ENCODE results near the gene RAB21.

RAB21 gene

GRCh38 chr12:71791473-71792150 lies 36.9 kb downstream of the RAB21 start:
- Histone ChIP-seq H3K9me3 (ENCODE audit: insufficient read depth, low read length) (no peaks in the 10 kb centered on the region), H3K79me2 (ENCODE audit: low read length) (peaks cover 4% of the 10 kb centered on the region; the same call in 1 of the 2 replicates), H3K9ac (ENCODE audit: low read length) (no peak overlapping the region), H3K4me1 (ENCODE audit: low read length) (no peaks in the 10 kb centered on the region), H3K4me3 (ENCODE audit: low read length) (no peak overlapping the region), H3K27ac (ENCODE audit: low read length) (no peak overlapping the region), H4K20me1 (ENCODE audit: insufficient read depth, low read length) (peaks cover 13% of the 10 kb centered on the region; the same call in 1 of the 2 replicates), H3K27me3 (ENCODE audit: low read depth, low read length) (no peaks in the 10 kb centered on the region), H3K4me2 (ENCODE audit: low read length) (no peak overlapping the region), H3K36me3 (replicated peaks; ENCODE audit: low read depth, low read length) (peaks cover 48% of the 10 kb centered on the region), H2AFZ (ENCODE audit: low read depth, low read length) (no peak overlapping the region)
- TF ChIP-seq EZH2phosphoT487 (IDR thresholded peaks at IDR 0.05; ENCODE audit: low read depth): no peak
- TF ChIP-seq, protein P1, sequence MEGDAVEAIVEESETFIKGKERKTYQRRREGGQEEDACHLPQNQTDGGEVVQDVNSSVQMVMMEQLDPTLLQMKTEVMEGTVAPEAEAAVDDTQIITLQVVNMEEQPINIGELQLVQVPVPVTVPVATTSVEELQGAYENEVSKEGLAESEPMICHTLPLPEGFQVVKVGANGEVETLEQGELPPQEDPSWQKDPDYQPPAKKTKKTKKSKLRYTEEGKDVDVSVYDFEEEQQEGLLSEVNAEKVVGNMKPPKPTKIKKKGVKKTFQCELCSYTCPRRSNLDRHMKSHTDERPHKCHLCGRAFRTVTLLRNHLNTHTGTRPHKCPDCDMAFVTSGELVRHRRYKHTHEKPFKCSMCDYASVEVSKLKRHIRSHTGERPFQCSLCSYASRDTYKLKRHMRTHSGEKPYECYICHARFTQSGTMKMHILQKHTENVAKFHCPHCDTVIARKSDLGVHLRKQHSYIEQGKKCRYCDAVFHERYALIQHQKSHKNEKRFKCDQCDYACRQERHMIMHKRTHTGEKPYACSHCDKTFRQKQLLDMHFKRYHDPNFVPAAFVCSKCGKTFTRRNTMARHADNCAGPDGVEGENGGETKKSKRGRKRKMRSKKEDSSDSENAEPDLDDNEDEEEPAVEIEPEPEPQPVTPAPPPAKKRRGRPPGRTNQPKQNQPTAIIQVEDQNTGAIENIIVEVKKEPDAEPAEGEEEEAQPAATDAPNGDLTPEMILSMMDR (IDR thresholded peaks at IDR 0.05; ENCODE audit: low read depth, low read length): no peak

DNA sequence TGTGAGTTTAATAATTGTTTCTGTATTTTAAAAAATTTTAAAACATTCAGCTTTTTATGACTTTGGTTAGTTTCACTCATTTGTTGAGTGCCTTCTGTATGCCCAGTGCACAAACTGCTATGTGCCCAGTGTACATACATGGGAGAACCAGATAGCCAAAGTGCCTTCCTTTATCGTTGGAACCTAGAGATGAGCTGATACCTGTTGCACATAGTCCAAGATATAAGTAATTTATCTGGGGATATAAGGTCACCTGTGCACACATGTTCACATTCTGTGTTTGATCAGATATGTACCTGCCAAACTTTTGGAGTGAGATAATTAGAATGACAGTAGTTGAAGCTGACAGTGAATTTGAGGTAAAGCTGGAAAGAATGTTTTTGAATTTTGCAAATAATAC lies 37.9 kb downstream of the RAB21 start:
- H3K27me3 ChIP-seq (ENCODE audit: low read depth, low read length): no peaks in the 10 kb centered on the region
- no peak overlapping the region for H3K27ac ChIP-seq (ENCODE audit: low read length)
- no peak overlapping the region for H2AFZ ChIP-seq (ENCODE audit: low read depth, low read length)
- peaks cover 39% of the 10 kb centered on the region for H3K36me3 ChIP-seq (replicated peaks; ENCODE audit: low read depth, low read length)
- no peaks in the 10 kb centered on the region for H3K9me3 ChIP-seq (ENCODE audit: insufficient read depth, low read length)
- no peak overlapping the region for H3K4me2 ChIP-seq (ENCODE audit: low read length)
- H3K9ac ChIP-seq (ENCODE audit: low read length): no peak overlapping the region
- peaks cover 9% of the 10 kb centered on the region; the same call in 1 of the 2 replicates for H4K20me1 ChIP-seq (ENCODE audit: insufficient read depth, low read length)
- no peak for TF ChIP-seq EZH2phosphoT487 (IDR thresholded peaks at IDR 0.05; ENCODE audit: low read depth)
- TF ChIP-seq, protein P1 (IDR thresholded peaks at IDR 0.05; ENCODE audit: low read depth, low read length): no peak
- H3K79me2 ChIP-seq (ENCODE audit: low read length): peaks cover 1% of the 10 kb centered on the region; the same call in 1 of the 2 replicates
- no peak overlapping the region for H3K4me3 ChIP-seq (ENCODE audit: low read length)
- H3K4me1 ChIP-seq (ENCODE audit: low read length): no peaks in the 10 kb centered on the region

GRCh38 chr12:71795901-71796300 lies 41.2 kb downstream of the RAB21 start:
- no peak overlapping the region for H3K27ac ChIP-seq (ENCODE audit: low read length)
- no peaks in the 10 kb centered on the region for H3K9me3 ChIP-seq (ENCODE audit: insufficient read depth, low read length)
- no peaks in the 10 kb centered on the region for H3K4me1 ChIP-seq (ENCODE audit: low read length)
- no peaks in the 10 kb centered on the region for H4K20me1 ChIP-seq (ENCODE audit: insufficient read depth, low read length)
- H3K4me3 ChIP-seq (ENCODE audit: low read length): no peak overlapping the region
- TF ChIP-seq, protein P1 (IDR thresholded peaks at IDR 0.05; ENCODE audit: low read depth, low read length): no peak
- no peak for TF ChIP-seq EZH2phosphoT487 (IDR thresholded peaks at IDR 0.05; ENCODE audit: low read depth)
- no peak overlapping the region for H2AFZ ChIP-seq (ENCODE audit: low read depth, low read length)
- H3K36me3 ChIP-seq (replicated peaks; ENCODE audit: low read depth, low read length): peaks cover 22% of the 10 kb centered on the region
- H3K9ac ChIP-seq (ENCODE audit: low read length): no peak overlapping the region
- H3K4me2 ChIP-seq (ENCODE audit: low read length): no peak overlapping the region
- no peaks in the 10 kb centered on the region for H3K27me3 ChIP-seq (ENCODE audit: low read depth, low read length)
- no peaks in the 10 kb centered on the region for H3K79me2 ChIP-seq (ENCODE audit: low read length)

GRCh38 chr12:71797531-71797930 lies 42.9 kb downstream of the RAB21 start:
- Histone ChIP-seq H3K79me2 (ENCODE audit: low read length) (no peaks in the 10 kb centered on the region), H3K36me3 (replicated peaks; ENCODE audit: low read depth, low read length) (peaks cover 13% of the 10 kb centered on the region), H3K27me3 (ENCODE audit: low read depth, low read length) (no peaks in the 10 kb centered on the region), H4K20me1 (ENCODE audit: insufficient read depth, low read length) (no peaks in the 10 kb centered on the region), H3K4me1 (ENCODE audit: low read length) (no peaks in the 10 kb centered on the region), H3K9ac (ENCODE audit: low read length) (no peak overlapping the region), H3K4me3 (ENCODE audit: low read length) (no peak overlapping the region), H3K9me3 (ENCODE audit: insufficient read depth, low read length) (no peaks in the 10 kb centered on the region), H3K4me2 (ENCODE audit: low read length) (no peak overlapping the region), H2AFZ (ENCODE audit: low read depth, low read length) (no peak overlapping the region), H3K27ac (ENCODE audit: low read length) (no peak overlapping the region)
- TF ChIP-seq, protein P1 (IDR thresholded peaks at IDR 0.05; ENCODE audit: low read depth, low read length): no peak
- TF ChIP-seq EZH2phosphoT487 (IDR thresholded peaks at IDR 0.05; ENCODE audit: low read depth): no peak
